HEK293 (cell line): Measurements from ENCODE around the gene ITGA3.

Experiments used
- GLI2 ChIP-seq: fragments of 450-650 bp; formaldehyde crosslinking; IDR thresholded peaks from 2 replicates; pipeline ENCODE4; 2017; ENCODE audit warnings: missing biosample characterization, missing genetic modification characterization, low read depth, borderline replicate concordance
- KLF16 ChIP-seq: fragments of 450-650 bp; formaldehyde crosslinking; IDR thresholded peaks from 2 replicates; pipeline ENCODE4 v1.5.1; 2017; ENCODE audit warnings: missing biosample characterization, missing genetic modification characterization
- PBX3 ChIP-seq: sonication (generic); formaldehyde crosslinking; IDR thresholded peaks from 2 replicates; pipeline ENCODE4 v1.8.1; 2022; ENCODE audit warnings: mild to moderate bottlenecking, moderate library complexity, missing genetic modification reagents
- REPIN1 ChIP-seq: fragments of 450-650 bp; formaldehyde crosslinking; IDR thresholded peaks from 2 replicates; pipeline ENCODE4 v1.5.1; 2017; ENCODE audit warnings: missing biosample characterization, missing genetic modification characterization, low read depth
- SP7 ChIP-seq: fragments of 450-650 bp; formaldehyde crosslinking; IDR thresholded peaks from 2 replicates; pipeline ENCODE4 v1.5.1; 2016; ENCODE audit warnings: missing biosample characterization, missing genetic modification characterization
- TSHZ1 ChIP-seq: fragments of 450-650 bp; formaldehyde crosslinking; IDR thresholded peaks from 2 replicates; pipeline ENCODE4 v1.5.1; 2016; ENCODE audit warnings: missing biosample characterization, missing genetic modification characterization, borderline replicate concordance
- YY2 ChIP-seq: fragments of 450-650 bp; formaldehyde crosslinking; IDR thresholded peaks from 2 replicates; pipeline ENCODE4 v1.5.1; 2016; ENCODE audit warnings: missing biosample characterization, missing genetic modification characterization
- ZEB2 ChIP-seq: fragments of 450-650 bp; formaldehyde crosslinking; IDR thresholded peaks from 2 replicates; pipeline ENCODE4 v1.5.1; 2016; ENCODE audit warnings: missing biosample characterization, missing genetic modification characterization
- ZNF133 ChIP-seq: fragments of 450-650 bp; formaldehyde crosslinking; IDR thresholded peaks from 2 replicates; pipeline ENCODE4 v1.5.1; 2016; ENCODE audit warnings: missing biosample characterization, missing genetic modification characterization
- ZNF138 ChIP-seq: fragments of 450-650 bp; formaldehyde crosslinking; IDR thresholded peaks from 2 replicates; pipeline ENCODE4 v1.5.1; 2016; ENCODE audit warnings: missing biosample characterization, missing genetic modification characterization, borderline replicate concordance
- ZNF175 ChIP-seq: fragments of 450-650 bp; formaldehyde crosslinking; IDR thresholded peaks from 2 replicates; pipeline ENCODE4 v1.5.1; 2016; ENCODE audit warnings: missing biosample characterization, missing genetic modification characterization
- ZNF19 ChIP-seq: fragments of 450-650 bp; formaldehyde crosslinking; IDR thresholded peaks from 2 replicates; pipeline ENCODE4; 2016; ENCODE audit warnings: missing biosample characterization, missing genetic modification characterization, low read depth
- ZNF24 ChIP-seq: fragments of 450-650 bp; formaldehyde crosslinking; IDR thresholded peaks from 2 replicates; pipeline ENCODE4 v1.5.1; 2016; ENCODE audit warnings: missing biosample characterization, missing genetic modification characterization
- ZNF335 ChIP-seq: fragments of 450-650 bp; formaldehyde crosslinking; conservative IDR thresholded peaks from 2 replicates; pipeline ENCODE4 v1.5.1; 2016; ENCODE audit warnings: missing biosample characterization, missing genetic modification characterization
- ZNF366 ChIP-seq: fragments of 450-650 bp; formaldehyde crosslinking; conservative IDR thresholded peaks from 2 replicates; pipeline ENCODE4 v1.5.1; 2016; ENCODE audit warnings: missing biosample characterization, missing genetic modification characterization
- ZNF426 ChIP-seq: fragments of 450-650 bp; formaldehyde crosslinking; IDR thresholded peaks from 2 replicates; pipeline ENCODE4 v1.5.1; 2017; ENCODE audit warnings: missing biosample characterization, missing genetic modification characterization, mild to moderate bottlenecking, inconsistent platforms, moderate library complexity
- ZNF585B ChIP-seq: fragments of 450-650 bp; formaldehyde crosslinking; IDR thresholded peaks from 2 replicates; pipeline ENCODE4 v1.5.1; 2016; ENCODE audit warnings: missing biosample characterization, missing genetic modification characterization
- ZNF621 ChIP-seq: fragments of 450-650 bp; formaldehyde crosslinking; IDR thresholded peaks from 2 replicates; pipeline ENCODE4 v1.5.1; 2017; ENCODE audit warnings: missing biosample characterization, missing genetic modification characterization
- ZNF660 ChIP-seq: fragments of 450-650 bp; IDR thresholded peaks from 2 replicates; pipeline ENCODE4 v1.5.1; 2018; ENCODE audit warnings: missing biosample characterization, mild to moderate bottlenecking, missing genetic modification characterization
- ZNF843 ChIP-seq: fragments of 450-650 bp; formaldehyde crosslinking; IDR thresholded peaks from 2 replicates; pipeline ENCODE4 v1.5.1; 2016; ENCODE audit warnings: missing biosample characterization, missing genetic modification characterization
- TF ChIP-seq, protein P1 (sequence below): fragments of 450-650 bp; formaldehyde crosslinking; IDR thresholded peaks from 2 replicates; pipeline ENCODE4 v1.5.1; 2016; ENCODE audit warnings: missing biosample characterization, missing genetic modification characterization
- TF ChIP-seq, protein P2 (sequence below): fragments of 450-650 bp; formaldehyde crosslinking; conservative IDR thresholded peaks from 2 replicates; pipeline ENCODE4 v1.5.1; 2016; ENCODE audit warnings: low read depth, missing biosample characterization, missing genetic modification characterization
- TF ChIP-seq, protein P3 (sequence below): fragments of 450-650 bp; formaldehyde crosslinking; IDR thresholded peaks from 2 replicates; pipeline ENCODE4 v1.5.1; 2017; ENCODE audit warnings: missing biosample characterization, missing genetic modification characterization
- TF ChIP-seq, protein P4 (sequence below): fragments of 450-650 bp; formaldehyde crosslinking; IDR thresholded peaks from 2 replicates; pipeline ENCODE4 v1.5.1; 2017; ENCODE audit warnings: missing biosample characterization, missing genetic modification characterization

Gene ITGA3

GRCh38 chr17:50094753-50095619, 39.1 kb downstream of the ITGA3 start, which contains the start of gene PDK2 (continued):
- TF ChIP-seq ZEB2 (tag by site-specific recombination) (peak; percentile 91), ZNF366 (tag by site-specific recombination) (peak; percentile 91), SP7 (tag by site-specific recombination) (peak; percentile 74), ZNF843 (tag by site-specific recombination) (peak; percentile 35; the same call in 1 of the 2 replicates), ZNF175 (tag by site-specific recombination) (no peak), ZNF138 (no peak), ZNF19 (tag by site-specific recombination) (no peak), YY2 (tag by site-specific recombination) (0 out of 2 replicates have a peak, but pooled peaks have one; percentile 46), GLI2 (no peak), ZNF585B (tag by site-specific recombination) (no peak), ZNF426 (tag by site-specific recombination) (no peak), ZNF24 (tag by site-specific recombination) (0 out of 2 replicates have a peak, but pooled peaks have one; percentile 59), ZNF133 (tag by site-specific recombination) (no peak), ZNF335 (tag by site-specific recombination) (peak; percentile 82), KLF16 (tag by site-specific recombination) (peak; percentile 95), REPIN1 (no peak), PBX3 (CRISPR knock-in tag) (0 out of 2 replicates have a peak, but pooled peaks have one; percentile 56), ZNF621 (tag by site-specific recombination) (no peak), TSHZ1 (no peak), ZNF660 (tag by site-specific recombination) (no peak)
- TF ChIP-seq, protein P1, sequence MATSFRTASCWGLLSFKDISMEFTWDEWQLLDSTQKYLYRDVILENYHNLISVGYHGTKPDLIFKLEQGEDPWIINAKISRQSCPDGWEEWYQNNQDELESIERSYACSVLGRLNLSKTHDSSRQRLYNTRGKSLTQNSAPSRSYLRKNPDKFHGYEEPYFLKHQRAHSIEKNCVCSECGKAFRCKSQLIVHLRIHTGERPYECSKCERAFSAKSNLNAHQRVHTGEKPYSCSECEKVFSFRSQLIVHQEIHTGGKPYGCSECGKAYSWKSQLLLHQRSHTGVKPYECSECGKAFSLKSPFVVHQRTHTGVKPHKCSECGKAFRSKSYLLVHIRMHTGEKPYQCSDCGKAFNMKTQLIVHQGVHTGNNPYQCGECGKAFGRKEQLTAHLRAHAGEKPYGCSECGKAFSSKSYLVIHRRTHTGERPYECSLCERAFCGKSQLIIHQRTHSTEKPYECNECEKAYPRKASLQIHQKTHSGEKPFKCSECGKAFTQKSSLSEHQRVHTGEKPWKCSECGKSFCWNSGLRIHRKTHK: no peak
- TF ChIP-seq, protein P2, sequence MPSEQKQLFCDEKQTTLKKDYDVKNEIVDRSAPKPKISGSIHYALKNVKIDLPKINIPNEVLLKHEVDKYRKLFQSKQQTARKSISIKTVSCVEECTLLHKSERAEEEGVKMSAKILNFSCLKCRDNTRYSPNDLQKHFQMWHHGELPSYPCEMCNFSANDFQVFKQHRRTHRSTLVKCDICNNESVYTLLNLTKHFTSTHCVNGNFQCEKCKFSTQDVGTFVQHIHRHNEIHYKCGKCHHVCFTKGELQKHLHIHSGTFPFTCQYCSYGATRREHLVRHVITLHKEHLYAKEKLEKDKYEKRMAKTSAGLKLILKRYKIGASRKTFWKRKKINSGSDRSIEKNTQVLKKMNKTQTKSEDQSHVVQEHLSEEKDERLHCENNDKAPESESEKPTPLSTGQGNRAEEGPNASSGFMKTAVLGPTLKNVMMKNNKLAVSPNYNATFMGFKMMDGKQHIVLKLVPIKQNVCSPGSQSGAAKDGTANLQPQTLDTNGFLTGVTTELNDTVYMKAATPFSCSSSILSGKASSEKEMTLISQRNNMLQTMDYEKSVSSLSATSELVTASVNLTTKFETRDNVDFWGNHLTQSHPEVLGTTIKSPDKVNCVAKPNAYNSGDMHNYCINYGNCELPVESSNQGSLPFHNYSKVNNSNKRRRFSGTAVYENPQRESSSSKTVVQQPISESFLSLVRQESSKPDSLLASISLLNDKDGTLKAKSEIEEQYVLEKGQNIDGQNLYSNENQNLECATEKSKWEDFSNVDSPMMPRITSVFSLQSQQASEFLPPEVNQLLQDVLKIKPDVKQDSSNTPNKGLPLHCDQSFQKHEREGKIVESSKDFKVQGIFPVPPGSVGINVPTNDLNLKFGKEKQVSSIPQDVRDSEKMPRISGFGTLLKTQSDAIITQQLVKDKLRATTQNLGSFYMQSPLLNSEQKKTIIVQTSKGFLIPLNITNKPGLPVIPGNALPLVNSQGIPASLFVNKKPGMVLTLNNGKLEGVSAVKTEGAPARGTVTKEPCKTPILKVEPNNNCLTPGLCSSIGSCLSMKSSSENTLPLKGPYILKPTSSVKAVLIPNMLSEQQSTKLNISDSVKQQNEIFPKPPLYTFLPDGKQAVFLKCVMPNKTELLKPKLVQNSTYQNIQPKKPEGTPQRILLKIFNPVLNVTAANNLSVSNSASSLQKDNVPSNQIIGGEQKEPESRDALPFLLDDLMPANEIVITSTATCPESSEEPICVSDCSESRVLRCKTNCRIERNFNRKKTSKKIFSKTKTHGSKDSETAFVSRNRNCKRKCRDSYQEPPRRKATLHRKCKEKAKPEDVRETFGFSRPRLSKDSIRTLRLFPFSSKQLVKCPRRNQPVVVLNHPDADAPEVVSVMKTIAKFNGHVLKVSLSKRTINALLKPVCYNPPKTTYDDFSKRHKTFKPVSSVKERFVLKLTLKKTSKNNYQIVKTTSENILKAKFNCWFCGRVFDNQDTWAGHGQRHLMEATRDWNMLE (tag by site-specific recombination): no peak
- TF ChIP-seq, protein P3, sequence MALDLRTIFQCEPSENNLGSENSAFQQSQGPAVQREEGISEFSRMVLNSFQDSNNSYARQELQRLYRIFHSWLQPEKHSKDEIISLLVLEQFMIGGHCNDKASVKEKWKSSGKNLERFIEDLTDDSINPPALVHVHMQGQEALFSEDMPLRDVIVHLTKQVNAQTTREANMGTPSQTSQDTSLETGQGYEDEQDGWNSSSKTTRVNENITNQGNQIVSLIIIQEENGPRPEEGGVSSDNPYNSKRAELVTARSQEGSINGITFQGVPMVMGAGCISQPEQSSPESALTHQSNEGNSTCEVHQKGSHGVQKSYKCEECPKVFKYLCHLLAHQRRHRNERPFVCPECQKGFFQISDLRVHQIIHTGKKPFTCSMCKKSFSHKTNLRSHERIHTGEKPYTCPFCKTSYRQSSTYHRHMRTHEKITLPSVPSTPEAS (tag by site-specific recombination): no peak
- TF ChIP-seq, protein P4, sequence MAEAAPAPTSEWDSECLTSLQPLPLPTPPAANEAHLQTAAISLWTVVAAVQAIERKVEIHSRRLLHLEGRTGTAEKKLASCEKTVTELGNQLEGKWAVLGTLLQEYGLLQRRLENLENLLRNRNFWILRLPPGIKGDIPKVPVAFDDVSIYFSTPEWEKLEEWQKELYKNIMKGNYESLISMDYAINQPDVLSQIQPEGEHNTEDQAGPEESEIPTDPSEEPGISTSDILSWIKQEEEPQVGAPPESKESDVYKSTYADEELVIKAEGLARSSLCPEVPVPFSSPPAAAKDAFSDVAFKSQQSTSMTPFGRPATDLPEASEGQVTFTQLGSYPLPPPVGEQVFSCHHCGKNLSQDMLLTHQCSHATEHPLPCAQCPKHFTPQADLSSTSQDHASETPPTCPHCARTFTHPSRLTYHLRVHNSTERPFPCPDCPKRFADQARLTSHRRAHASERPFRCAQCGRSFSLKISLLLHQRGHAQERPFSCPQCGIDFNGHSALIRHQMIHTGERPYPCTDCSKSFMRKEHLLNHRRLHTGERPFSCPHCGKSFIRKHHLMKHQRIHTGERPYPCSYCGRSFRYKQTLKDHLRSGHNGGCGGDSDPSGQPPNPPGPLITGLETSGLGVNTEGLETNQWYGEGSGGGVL: peak; percentile 53; the same call in 1 of the 2 replicates
